MCF 10A (cell line): ENCODE results near the gene FAHD2A. TPM values are rescaled to one million over a fixed set of nuclear protein-coding genes. Genes with fewer than 3 reads are reported as not detected.

Experiments used
- BruUV-seq: library from RNA; stranded (reverse); fragments of 400-500 nt; replicated peaks from 2 replicates; lab custom pipeline; 2021; lab: Mats Ljungman, UMichigan
- CTCF ChIA-PET: fragments of 300-600 bp; sonication (Branson Sonifier 250); formaldehyde crosslinking; extraction: SDS; loops from one replicate; lab custom pipeline; 2021; ENCODE audit warnings: antibody characterized with exemption, inconsistent platforms; lab: Yijun Ruan, JAX
- POLR2A ChIA-PET: fragments of 300-600, 350-650 bp; sonication (Branson Sonifier 250); formaldehyde crosslinking; extraction: SDS; loops from one replicate; lab custom pipeline; 2020; ENCODE audit warnings: antibody characterized with exemption, inconsistent platforms; lab: Yijun Ruan, JAX
- DNase-seq: peaks from one replicate; pipeline ENCODE4 v3.0.0-alpha.2; 2018; ENCODE audit not compliant: unreplicated experiment
- H3K27ac Mint-ChIP-seq: one replicate; pipeline ENCODE4 v1.8.0; 2022; ENCODE audit warnings: mild to moderate bottlenecking, low read depth, mixed read lengths; ENCODE audit not compliant: unreplicated experiment
- H3K27me3 Mint-ChIP-seq: one replicate; pipeline ENCODE4 v1.8.0; 2022; ENCODE audit warnings: mixed read lengths; ENCODE audit not compliant: insufficient read depth, unreplicated experiment
- H3K36me3 Mint-ChIP-seq: one replicate; pipeline ENCODE4 v1.8.0; 2022; ENCODE audit warnings: mild to moderate bottlenecking, moderate library complexity, mixed read lengths; ENCODE audit not compliant: insufficient read depth, unreplicated experiment
- H3K4me1 Mint-ChIP-seq: one replicate; pipeline ENCODE4 v1.8.0; 2022; ENCODE audit warnings: mixed read lengths; ENCODE audit not compliant: insufficient read depth, unreplicated experiment
- H3K4me3 Mint-ChIP-seq: one replicate; pipeline ENCODE4 v1.8.0; 2022; ENCODE audit warnings: mild to moderate bottlenecking, moderate library complexity, mixed read lengths; ENCODE audit not compliant: unreplicated experiment
- H3K9me3 Mint-ChIP-seq: one replicate; pipeline ENCODE4 v1.8.0; 2022; ENCODE audit warnings: mixed read lengths; ENCODE audit not compliant: unreplicated experiment
- CTCF ChIP-seq: fragments of 200-600 bp; IDR thresholded peaks from one replicate; pipeline ENCODE4 v1.8.0; 2022; ENCODE audit warnings: antibody characterized with exemption, mild to moderate bottlenecking; ENCODE audit not compliant: unreplicated experiment
- intact Hi-C: fragments of 100-400 bp; cut with micrococcal nuclease; formaldehyde crosslinking; loops from 2 replicates; pipeline ENCODE4 v1.14.1; 2022
- total RNA-seq: library from RNA; stranded (reverse); gene quantifications from 2 replicates; pipeline ENCODE4 v1.2.3, GENCODE V29; 2022

FAHD2A gene
- total RNA-seq, 1 experiment from 2014 or later = 24.1 TPM

DNA sequence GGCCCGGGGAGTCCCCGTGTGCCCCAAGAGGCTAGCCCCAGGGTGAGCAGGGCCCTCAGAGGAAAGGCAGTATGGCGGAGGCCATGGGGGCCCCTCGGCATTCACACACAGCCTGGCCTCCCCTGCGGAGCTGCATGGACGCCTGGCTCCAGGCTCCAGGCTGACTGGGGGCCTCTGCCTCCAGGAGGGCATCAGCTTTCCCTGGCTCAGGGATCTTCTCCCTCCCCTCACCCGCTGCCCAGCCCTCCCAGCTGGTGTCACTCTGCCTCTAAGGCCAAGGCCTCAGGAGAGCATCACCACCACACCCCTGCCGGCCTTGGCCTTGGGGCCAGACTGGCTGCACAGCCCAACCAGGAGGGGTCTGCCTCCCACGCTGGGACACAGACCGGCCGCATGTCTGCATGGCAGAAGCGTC lies 16.9 kb upstream of the FAHD2A start:
- CTCF ChIA-PET = interaction anchor here (0.5 to 1.5 kb wide), 3 partner anchors 19 to 335 kb away, joined by 3 to 6 read pairs (median 3); no protein-coding TSS in a partner anchor
- TSS peak; percentile 28 for BruUV-seq
- intact Hi-C loops = no loop called here
- Mint-ChIP-seq H3K36me3 (peaks cover 27% of the 10 kb centered on the region), H3K4me1 (peaks cover 15% of the 10 kb centered on the region), H3K4me3 (no peak overlapping the region), H3K27ac (no peak overlapping the region), H3K9me3 (no peaks in the 10 kb centered on the region), H3K27me3 (no peaks in the 10 kb centered on the region)
- POLR2A ChIA-PET = interaction anchor here (0.7 kb wide), 1 partner anchor 17 kb away, joined by 3 read pairs; the partner anchor contains the start of gene FAHD2A
- no peak for DNase-seq
- no peak for TF ChIP-seq CTCF

DNA sequence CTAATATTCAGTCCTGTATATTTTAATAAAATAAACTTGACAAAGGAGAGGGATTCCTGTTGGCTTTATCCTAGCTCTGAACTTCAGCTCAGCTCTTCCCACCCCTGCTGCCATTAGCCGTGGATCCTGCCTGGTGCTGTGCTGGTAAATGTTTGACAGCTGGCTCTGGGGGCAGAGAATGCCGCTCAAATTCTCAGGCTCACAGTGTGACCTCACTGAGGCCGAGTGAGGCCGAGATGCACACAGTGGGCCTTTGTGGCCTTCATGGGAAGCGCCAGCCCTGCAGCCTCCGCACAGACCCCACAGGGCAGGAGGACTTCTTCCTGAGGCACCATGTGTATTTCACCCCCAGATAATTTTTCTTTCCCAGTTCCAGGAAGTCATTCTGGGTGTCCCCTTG lies 16.5 kb upstream of the FAHD2A start:
- no TSS peak for BruUV-seq
- peaks cover 15% of the 10 kb centered on the region for H3K4me1 Mint-ChIP-seq
- intact Hi-C loops = no loop called here

GRCh38 chr2:95387358-95387757 lies 15.2 kb upstream of the FAHD2A start:
- Mint-ChIP-seq H3K36me3 (peaks cover 23% of the 10 kb centered on the region), H3K4me3 (no peak overlapping the region), H3K9me3 (no peaks in the 10 kb centered on the region), H3K4me1 (peaks cover 15% of the 10 kb centered on the region), H3K27ac (no peak overlapping the region), H3K27me3 (no peaks in the 10 kb centered on the region)
- no peak for TF ChIP-seq CTCF
- CTCF ChIA-PET = interaction anchor here (0.6 to 3.4 kb wide), 8 partner anchors 10 to 286 kb away, joined by 3 to 19 read pairs (median 4); partner anchors contain the start of gene FAHD2A
- DNase-seq = no peak
- POLR2A ChIA-PET = interaction anchor here (1.1 to 2.3 kb wide), 2 partner anchors 15 to 40 kb away, joined by 3 to 16 read pairs; partner anchors contain the start of gene FAHD2A
- intact Hi-C loops = no loop called here
- no TSS peak for BruUV-seq

More for the DNA sequence above, 16.5 kb upstream of the FAHD2A start:
- no peak for DNase-seq
- Mint-ChIP-seq H3K36me3 (peaks cover 27% of the 10 kb centered on the region), H3K4me3 (no peak overlapping the region), H3K27ac (no peak overlapping the region), H3K9me3 (no peaks in the 10 kb centered on the region), H3K27me3 (no peaks in the 10 kb centered on the region)
- TF ChIP-seq CTCF = no peak
- POLR2A ChIA-PET = no interaction called here
- CTCF ChIA-PET = interaction anchor here (0.6 to 1.2 kb wide), 2 partner anchors 154 to 334 kb away, joined by 3 to 5 read pairs; no protein-coding TSS in a partner anchor

- DNase-seq = no peak
- BruUV-seq = no TSS peak
- H3K36me3 Mint-ChIP-seq = peaks cover 17% of the 10 kb centered on the region
- no peaks in the 10 kb centered on the region for H3K9me3 Mint-ChIP-seq
- no peak overlapping the region for H3K4me3 Mint-ChIP-seq
- ChIA-PET POLR2A (interaction anchor here (1.0 to 2.3 kb wide), 2 partner anchors 14 to 43 kb away, joined by 5 to 16 read pairs; partner anchors contain the start of gene FAHD2A), CTCF (interaction anchor here (0.9 to 3.4 kb wide), 7 partner anchors 9 to 205 kb away, joined by 3 to 19 read pairs (median 6); partner anchors contain the start of gene FAHD2A)
- peaks cover 15% of the 10 kb centered on the region for H3K4me1 Mint-ChIP-seq
- intact Hi-C loops = no loop called here
- H3K27ac Mint-ChIP-seq = no peak overlapping the region
- H3K27me3 Mint-ChIP-seq = no peaks in the 10 kb centered on the region
- no peak for TF ChIP-seq CTCF
Observed at GRCh38 chr2:95388091-95388692, 14.3 kb upstream of the FAHD2A start.
